GM23338 (cell line): ENCODE results near the gene B4GALT2. TPM values are rescaled to one million over a fixed set of nuclear protein-coding genes. Genes with fewer than 3 reads are reported as not detected.
A peak's percentile ranks its signal among the peaks of the same experiment; 100 is the strongest.

ENCODE experiments used
- ATAC-seq: fragments of 200-7000 bp; cut with Tn5 transposase; 3 replicates; pipeline ENCODE4 v1.9.1; 2020
- DNase-seq: peaks from one replicate; pipeline ENCODE4 v3.0.0-alpha.2; 2015; ENCODE audit warnings: low spot score
- H2AFZ ChIP-seq: fragments of 200-600 bp; sonication (generic); 2 replicates; pipeline ENCODE4 v1.8.0; 2016; ENCODE audit warnings: antibody characterized with exemption, mild to moderate bottlenecking, moderate library complexity
- H3F3A ChIP-seq: fragments of 200-600 bp; sonication (generic); replicated peaks from 2 replicates; pipeline ENCODE4 v1.8.0; 2017; ENCODE audit warnings: antibody characterized with exemption, mixed run types, low read depth
- H3K27ac ChIP-seq: fragments of 200-600 bp; sonication (generic); 2 replicates; pipeline ENCODE4 v1.6.1; 2016; ENCODE audit warnings: low read depth
- H3K27me3 ChIP-seq: fragments of 200-600 bp; sonication (generic); 2 replicates; pipeline ENCODE4 v1.8.0; 2016; ENCODE audit warnings: mild to moderate bottlenecking, mixed run types, moderate library complexity; ENCODE audit not compliant: insufficient read depth
- H3K36me3 ChIP-seq: fragments of 200-600 bp; sonication (generic); 2 replicates; pipeline ENCODE4 v1.8.0; 2016; ENCODE audit warnings: mild to moderate bottlenecking; ENCODE audit not compliant: insufficient read depth
- H3K4me1 ChIP-seq: fragments of 200-600 bp; sonication (generic); 2 replicates; pipeline ENCODE4 v1.8.0; 2016; ENCODE audit warnings: mild to moderate bottlenecking, moderate library complexity; ENCODE audit not compliant: insufficient read depth
- H3K4me2 ChIP-seq: fragments of 200-600 bp; sonication (generic); 2 replicates; pipeline ENCODE4 v1.7.1; 2017; ENCODE audit warnings: mixed run types
- H3K4me3 ChIP-seq: fragments of 200-600 bp; sonication (generic); 2 replicates; pipeline ENCODE4 v1.6.1; 2016; ENCODE audit warnings: mixed run types
- H3K79me2 ChIP-seq: fragments of 200-600 bp; sonication (generic); replicated peaks from 2 replicates; pipeline ENCODE4 v1.8.0; 2017; ENCODE audit warnings: mild to moderate bottlenecking; ENCODE audit not compliant: insufficient read depth
- H3K9me2 ChIP-seq: fragments of 200-600 bp; sonication (generic); 2 replicates; pipeline ENCODE4 v1.8.0; 2017; ENCODE audit not compliant: insufficient read depth
- H4K20me1 ChIP-seq: fragments of 200-600 bp; sonication (generic); replicated peaks from 2 replicates; pipeline ENCODE4 v1.8.0; 2017; ENCODE audit warnings: mild to moderate bottlenecking; ENCODE audit not compliant: insufficient read depth
- H3K27ac Mint-ChIP-seq: 2 replicates; pipeline ENCODE4 v1.8.0; 2020; ENCODE audit warnings: inconsistent platforms, mild to moderate bottlenecking, moderate library complexity, mixed read lengths
- H3K27me3 Mint-ChIP-seq: 3 replicates; pipeline ENCODE4 v1.8.0; 2022; ENCODE audit warnings: low read depth, mild to moderate bottlenecking, moderate library complexity, mixed read lengths, inconsistent platforms; ENCODE audit not compliant: insufficient read depth, poor library complexity
- H3K36me3 Mint-ChIP-seq: 3 replicates; pipeline ENCODE4 v1.8.0; 2021; ENCODE audit warnings: low read depth, mild to moderate bottlenecking, inconsistent platforms, moderate library complexity, mixed read lengths
- H3K4me1 Mint-ChIP-seq: 3 replicates; pipeline ENCODE4 v1.8.0; 2020; ENCODE audit warnings: mild to moderate bottlenecking, inconsistent platforms, mixed read lengths
- H3K4me3 Mint-ChIP-seq: 3 replicates; pipeline ENCODE4 v1.8.0; 2021; ENCODE audit warnings: moderate library complexity, mild to moderate bottlenecking, inconsistent platforms, mixed read lengths
- H3K9me3 Mint-ChIP-seq: 3 replicates; pipeline ENCODE4 v1.8.0; 2020; ENCODE audit warnings: moderate library complexity, mild to moderate bottlenecking, inconsistent platforms, mixed read lengths
- CREB1 ChIP-seq: fragments of 250-450 bp; sonication (Bioruptor Pico); IDR thresholded peaks from 2 replicates; pipeline ENCODE4 v1.5.0; 2020; ENCODE audit warnings: low read depth, mild to moderate bottlenecking, moderate library complexity
- EZH2phosphoT487 ChIP-seq: fragments of 200-600 bp; sonication (generic); IDR thresholded peaks from one replicate; pipeline ENCODE4 v1.8.1; 2018; ENCODE audit warnings: antibody characterized with exemption; ENCODE audit not compliant: unreplicated experiment
- NANOG ChIP-seq: IDR thresholded peaks from 2 replicates; pipeline ENCODE4 v1.6.1; 2016; ENCODE audit warnings: antibody characterized with exemption, borderline replicate concordance
- ZNF114 ChIP-seq: fragments of 250-450 bp; sonication (Bioruptor Pico); IDR thresholded peaks from 2 replicates; pipeline ENCODE4 v1.5.0; 2020; ENCODE audit warnings: mild to moderate bottlenecking, moderate library complexity
- ZNF331 ChIP-seq: fragments of 250-450 bp; sonication (Bioruptor Pico); IDR thresholded peaks from 2 replicates; pipeline ENCODE4 v1.5.0; 2020; ENCODE audit warnings: low read depth, mild to moderate bottlenecking, moderate library complexity
- polyA plus RNA-seq: library from polyadenylated mRNA; unstranded; fragments of >200 nt; fragmentation: Nextera tagmentation; extraction: Ambion mirVana; gene quantifications from 2 replicates; pipeline ENCODE4 v1.2.1, GENCODE V29; 2016
- total RNA-seq: library from RNA; depleted of rRNA; stranded (reverse); fragments of >200 nt; shearing (Covaris generic); gene quantifications from 2 replicates; pipeline ENCODE4 v1.2.3, GENCODE V29; 2014
- TF ChIP-seq, protein P1 (sequence below): fragments of 250-450 bp; sonication (Bioruptor Pico); IDR thresholded peaks from 2 replicates; pipeline ENCODE4 v1.5.0; 2020; ENCODE audit warnings: mild to moderate bottlenecking, moderate library complexity
- TF ChIP-seq, protein P2 (sequence below): IDR thresholded peaks from 2 replicates; pipeline ENCODE4 v1.6.1; 2016; ENCODE audit warnings: antibody characterized with exemption
- TF ChIP-seq, protein P3 (sequence below), 2 experiments: fragments of 200-600 bp in 1 of 2; sonication (generic) in 1 of 2; conservative IDR thresholded peaks; 2 replicates each; pipeline versions ENCODE4 v1.5.1 to v1.6.1; 2016 to 2017; ENCODE audit warnings: antibody characterized with exemption in 2 of 2, low read depth in 2 of 2, mild to moderate bottlenecking in 2 of 2, moderate library complexity in 1 of 2

The B4GALT2 gene
- total and polyA plus RNA-seq, 2 experiments from 2014 or later = 22.4 to 63.1 TPM

DNA sequence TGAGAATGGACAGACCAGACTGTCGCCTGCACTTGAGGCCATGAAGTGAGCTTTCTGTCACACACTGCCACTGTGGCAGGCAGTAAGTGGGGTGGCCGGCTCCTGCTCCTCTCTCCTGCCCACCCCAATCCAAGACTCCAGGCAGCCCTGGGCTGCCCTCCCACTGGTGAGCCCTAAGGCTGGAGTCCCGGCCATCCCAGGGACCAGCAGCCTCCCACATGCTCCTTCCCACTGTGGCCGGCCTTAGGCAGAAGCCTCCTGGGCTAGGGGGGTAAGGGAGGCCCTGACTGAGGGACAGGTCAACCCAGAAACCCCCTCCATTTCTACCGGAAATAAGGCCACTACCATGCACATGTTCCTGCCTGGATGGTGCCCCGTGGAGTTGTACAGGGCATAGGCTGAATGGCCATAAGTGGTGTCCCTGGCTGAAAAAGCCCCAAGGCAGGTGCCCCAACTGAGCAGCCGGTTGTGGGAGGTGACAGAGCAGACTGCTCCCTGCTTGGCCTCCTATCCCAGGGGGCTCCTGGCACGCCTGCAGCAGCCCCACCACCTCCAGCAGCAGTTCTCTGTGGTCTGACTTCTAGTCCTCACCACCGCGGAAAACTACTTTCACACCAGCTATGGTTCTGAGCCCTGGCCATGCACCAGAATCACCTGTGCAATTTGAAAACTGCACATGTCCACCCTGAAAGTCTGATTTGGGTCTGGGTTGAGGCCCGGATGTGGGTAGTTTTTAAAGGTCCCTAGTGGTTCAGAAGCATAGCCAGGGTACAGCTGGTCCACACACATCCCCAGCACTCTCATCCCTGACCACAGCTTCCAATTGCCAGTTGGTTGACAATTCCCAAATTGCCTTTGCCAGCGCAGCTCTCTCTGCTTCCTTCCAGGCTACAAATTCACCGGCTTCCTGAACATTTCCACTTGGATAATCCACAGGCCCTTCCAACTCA, 47.0 kb upstream of the B4GALT2 start (continued):
- TF ChIP-seq, protein P1, sequence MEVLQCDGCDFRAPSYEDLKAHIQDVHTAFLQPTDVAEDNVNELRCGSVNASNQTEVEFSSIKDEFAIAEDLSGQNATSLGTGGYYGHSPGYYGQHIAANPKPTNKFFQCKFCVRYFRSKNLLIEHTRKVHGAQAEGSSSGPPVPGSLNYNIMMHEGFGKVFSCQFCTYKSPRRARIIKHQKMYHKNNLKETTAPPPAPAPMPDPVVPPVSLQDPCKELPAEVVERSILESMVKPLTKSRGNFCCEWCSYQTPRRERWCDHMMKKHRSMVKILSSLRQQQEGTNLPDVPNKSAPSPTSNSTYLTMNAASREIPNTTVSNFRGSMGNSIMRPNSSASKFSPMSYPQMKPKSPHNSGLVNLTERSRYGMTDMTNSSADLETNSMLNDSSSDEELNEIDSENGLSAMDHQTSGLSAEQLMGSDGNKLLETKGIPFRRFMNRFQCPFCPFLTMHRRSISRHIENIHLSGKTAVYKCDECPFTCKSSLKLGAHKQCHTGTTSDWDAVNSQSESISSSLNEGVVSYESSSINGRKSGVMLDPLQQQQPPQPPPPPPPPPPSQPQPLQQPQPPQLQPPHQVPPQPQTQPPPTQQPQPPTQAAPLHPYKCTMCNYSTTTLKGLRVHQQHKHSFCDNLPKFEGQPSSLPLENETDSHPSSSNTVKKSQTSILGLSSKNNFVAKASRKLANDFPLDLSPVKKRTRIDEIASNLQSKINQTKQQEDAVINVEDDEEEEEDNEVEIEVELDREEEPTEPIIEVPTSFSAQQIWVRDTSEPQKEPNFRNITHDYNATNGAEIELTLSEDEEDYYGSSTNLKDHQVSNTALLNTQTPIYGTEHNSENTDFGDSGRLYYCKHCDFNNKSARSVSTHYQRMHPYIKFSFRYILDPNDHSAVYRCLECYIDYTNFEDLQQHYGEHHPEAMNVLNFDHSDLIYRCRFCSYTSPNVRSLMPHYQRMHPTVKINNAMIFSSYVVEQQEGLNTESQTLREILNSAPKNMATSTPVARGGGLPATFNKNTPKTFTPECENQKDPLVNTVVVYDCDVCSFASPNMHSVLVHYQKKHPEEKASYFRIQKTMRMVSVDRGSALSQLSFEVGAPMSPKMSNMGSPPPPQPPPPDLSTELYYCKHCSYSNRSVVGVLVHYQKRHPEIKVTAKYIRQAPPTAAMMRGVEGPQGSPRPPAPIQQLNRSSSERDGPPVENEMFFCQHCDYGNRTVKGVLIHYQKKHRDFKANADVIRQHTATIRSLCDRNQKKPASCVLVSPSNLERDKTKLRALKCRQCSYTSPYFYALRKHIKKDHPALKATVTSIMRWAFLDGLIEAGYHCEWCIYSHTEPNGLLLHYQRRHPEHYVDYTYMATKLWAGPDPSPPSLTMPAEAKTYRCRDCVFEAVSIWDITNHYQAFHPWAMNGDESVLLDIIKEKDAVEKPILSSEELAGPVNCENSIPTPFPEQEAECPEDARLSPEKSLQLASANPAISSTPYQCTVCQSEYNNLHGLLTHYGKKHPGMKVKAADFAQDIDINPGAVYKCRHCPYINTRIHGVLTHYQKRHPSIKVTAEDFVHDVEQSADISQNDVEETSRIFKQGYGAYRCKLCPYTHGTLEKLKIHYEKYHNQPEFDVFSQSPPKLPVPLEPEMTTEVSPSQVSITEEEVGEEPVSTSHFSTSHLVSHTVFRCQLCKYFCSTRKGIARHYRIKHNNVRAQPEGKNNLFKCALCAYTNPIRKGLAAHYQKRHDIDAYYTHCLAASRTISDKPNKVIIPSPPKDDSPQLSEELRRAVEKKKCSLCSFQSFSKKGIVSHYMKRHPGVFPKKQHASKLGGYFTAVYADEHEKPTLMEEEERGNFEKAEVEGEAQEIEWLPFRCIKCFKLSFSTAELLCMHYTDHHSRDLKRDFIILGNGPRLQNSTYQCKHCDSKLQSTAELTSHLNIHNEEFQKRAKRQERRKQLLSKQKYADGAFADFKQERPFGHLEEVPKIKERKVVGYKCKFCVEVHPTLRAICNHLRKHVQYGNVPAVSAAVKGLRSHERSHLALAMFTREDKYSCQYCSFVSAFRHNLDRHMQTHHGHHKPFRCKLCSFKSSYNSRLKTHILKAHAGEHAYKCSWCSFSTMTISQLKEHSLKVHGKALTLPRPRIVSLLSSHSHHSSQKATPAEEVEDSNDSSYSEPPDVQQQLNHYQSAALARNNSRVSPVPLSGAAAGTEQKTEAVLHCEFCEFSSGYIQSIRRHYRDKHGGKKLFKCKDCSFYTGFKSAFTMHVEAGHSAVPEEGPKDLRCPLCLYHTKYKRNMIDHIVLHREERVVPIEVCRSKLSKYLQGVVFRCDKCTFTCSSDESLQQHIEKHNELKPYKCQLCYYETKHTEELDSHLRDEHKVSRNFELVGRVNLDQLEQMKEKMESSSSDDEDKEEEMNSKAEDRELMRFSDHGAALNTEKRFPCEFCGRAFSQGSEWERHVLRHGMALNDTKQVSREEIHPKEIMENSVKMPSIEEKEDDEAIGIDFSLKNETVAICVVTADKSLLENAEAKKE = no peak
- no peak for TF ChIP-seq EZH2phosphoT487
- no peak for TF ChIP-seq ZNF331 (CRISPR knock-in tag)
- no peak for TF ChIP-seq NANOG

DNA sequence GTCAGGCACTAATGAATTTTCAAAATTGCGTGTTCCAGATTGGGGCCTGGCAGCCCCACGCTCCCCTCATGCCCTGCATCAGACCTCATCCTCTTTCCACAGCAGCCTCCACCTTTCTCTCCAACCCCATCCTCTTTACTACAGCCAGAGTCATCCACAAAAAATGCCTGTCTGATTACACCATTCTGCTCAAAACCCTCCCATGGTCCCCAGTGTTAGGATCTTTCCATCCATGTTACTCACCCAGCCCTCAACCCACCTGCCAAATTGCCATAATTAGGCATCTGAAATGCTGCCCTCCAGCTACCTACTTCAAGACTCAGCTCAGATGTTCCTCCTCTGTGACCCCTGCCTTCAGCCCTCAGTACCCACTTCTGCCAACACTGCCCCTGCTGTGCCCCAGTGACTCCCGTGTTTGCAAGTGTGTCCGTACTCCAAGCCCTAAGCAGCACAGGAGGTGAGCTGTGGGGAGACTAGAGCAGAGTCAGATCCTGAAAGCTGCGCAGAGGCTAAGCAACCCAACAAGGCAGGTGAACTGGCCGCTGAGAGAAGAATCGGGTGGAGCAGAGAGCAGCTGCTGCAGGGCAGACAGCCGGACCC, 46.1 kb upstream of the B4GALT2 start:
- peaks cover 10% of the 10 kb centered on the region for H4K20me1 ChIP-seq
- H3K4me2 ChIP-seq = peak overlapping the region; percentile 97
- no peak for DNase-seq
- peaks cover 4% of the 10 kb centered on the region; the same call in 1 of the 3 replicates for H3K36me3 Mint-ChIP-seq
- H3K27me3 ChIP-seq = peaks cover 8% of the 10 kb centered on the region
- ATAC-seq = peak; percentile 0
- peak overlapping the region; percentile 96 for H3K4me3 ChIP-seq
- H3K36me3 ChIP-seq = no peaks in the 10 kb centered on the region
- H3F3A ChIP-seq = peaks cover 25% of the 10 kb centered on the region
- no peak overlapping the region for H3K27ac ChIP-seq
- TF ChIP-seq, protein P2, sequence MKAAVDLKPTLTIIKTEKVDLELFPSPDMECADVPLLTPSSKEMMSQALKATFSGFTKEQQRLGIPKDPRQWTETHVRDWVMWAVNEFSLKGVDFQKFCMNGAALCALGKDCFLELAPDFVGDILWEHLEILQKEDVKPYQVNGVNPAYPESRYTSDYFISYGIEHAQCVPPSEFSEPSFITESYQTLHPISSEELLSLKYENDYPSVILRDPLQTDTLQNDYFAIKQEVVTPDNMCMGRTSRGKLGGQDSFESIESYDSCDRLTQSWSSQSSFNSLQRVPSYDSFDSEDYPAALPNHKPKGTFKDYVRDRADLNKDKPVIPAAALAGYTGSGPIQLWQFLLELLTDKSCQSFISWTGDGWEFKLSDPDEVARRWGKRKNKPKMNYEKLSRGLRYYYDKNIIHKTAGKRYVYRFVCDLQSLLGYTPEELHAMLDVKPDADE = no peak
- TF ChIP-seq ZNF331 (CRISPR knock-in tag) (no peak), ZNF114 (no peak), EZH2phosphoT487 (no peak), CREB1 (CRISPR knock-in tag) (no peak)
- TF ChIP-seq, protein P3, sequence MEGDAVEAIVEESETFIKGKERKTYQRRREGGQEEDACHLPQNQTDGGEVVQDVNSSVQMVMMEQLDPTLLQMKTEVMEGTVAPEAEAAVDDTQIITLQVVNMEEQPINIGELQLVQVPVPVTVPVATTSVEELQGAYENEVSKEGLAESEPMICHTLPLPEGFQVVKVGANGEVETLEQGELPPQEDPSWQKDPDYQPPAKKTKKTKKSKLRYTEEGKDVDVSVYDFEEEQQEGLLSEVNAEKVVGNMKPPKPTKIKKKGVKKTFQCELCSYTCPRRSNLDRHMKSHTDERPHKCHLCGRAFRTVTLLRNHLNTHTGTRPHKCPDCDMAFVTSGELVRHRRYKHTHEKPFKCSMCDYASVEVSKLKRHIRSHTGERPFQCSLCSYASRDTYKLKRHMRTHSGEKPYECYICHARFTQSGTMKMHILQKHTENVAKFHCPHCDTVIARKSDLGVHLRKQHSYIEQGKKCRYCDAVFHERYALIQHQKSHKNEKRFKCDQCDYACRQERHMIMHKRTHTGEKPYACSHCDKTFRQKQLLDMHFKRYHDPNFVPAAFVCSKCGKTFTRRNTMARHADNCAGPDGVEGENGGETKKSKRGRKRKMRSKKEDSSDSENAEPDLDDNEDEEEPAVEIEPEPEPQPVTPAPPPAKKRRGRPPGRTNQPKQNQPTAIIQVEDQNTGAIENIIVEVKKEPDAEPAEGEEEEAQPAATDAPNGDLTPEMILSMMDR (conservative IDR thresholded peaks at IDR 0.05; ENCODE audit: low read depth in 2 of 2) = no peak
- peaks cover 49% of the 10 kb centered on the region for H3K4me1 Mint-ChIP-seq
- H3K4me3 Mint-ChIP-seq = peak overlapping the region; percentile 81
- peaks cover 33% of the 10 kb centered on the region for H3K27me3 Mint-ChIP-seq
- 0 out of 2 replicates have a peak, but pooled peaks cover 7% of the 10 kb centered on the region for H3K79me2 ChIP-seq
- H3K9me3 Mint-ChIP-seq = no peaks in the 10 kb centered on the region
- peak overlapping the region; percentile 96 for H2AFZ ChIP-seq
- H3K9me2 ChIP-seq = no peaks in the 10 kb centered on the region
- peaks cover 36% of the 10 kb centered on the region for H3K4me1 ChIP-seq
- no peak overlapping the region for H3K27ac Mint-ChIP-seq
